H9 (cell line): ENCODE results near the gene STN1. TPM values are rescaled to one million over a fixed set of nuclear protein-coding genes. Genes with fewer than 3 reads are reported as not detected.

Source experiments
- DNase-seq: peaks from one replicate; pipeline ENCODE4 v3.0.0-alpha.2; 2017
- H2AFZ ChIP-seq: one replicate; pipeline ENCODE4 v1.6.1; 2013; ENCODE audit warnings: mild to moderate bottlenecking, low read length, control low read depth, moderate library complexity
- H2AK5ac ChIP-seq: 2 replicates; pipeline ENCODE4 v1.6.1; 2013; ENCODE audit warnings: low read length, control low read depth, mixed read lengths; ENCODE audit not compliant: insufficient read length
- H2BK120ac ChIP-seq: one replicate; pipeline ENCODE4 v1.6.1; 2013; ENCODE audit warnings: low read depth, mild to moderate bottlenecking, low read length, control low read depth, inconsistent platforms; ENCODE audit not compliant: poor library complexity, severe bottlenecking
- H2BK12ac ChIP-seq: 2 replicates; pipeline ENCODE4 v1.6.1; 2013; ENCODE audit warnings: low read length, control low read depth, mixed read lengths, low read depth; ENCODE audit not compliant: insufficient read length
- H2BK15ac ChIP-seq: 2 replicates; pipeline ENCODE4 v1.6.1; 2013; ENCODE audit warnings: low read depth, low read length, control low read depth
- H2BK20ac ChIP-seq: one replicate; pipeline ENCODE4 v1.6.1; 2013; ENCODE audit warnings: low read depth, mild to moderate bottlenecking, low read length, control low read depth, inconsistent platforms; ENCODE audit not compliant: poor library complexity, severe bottlenecking
- H2BK5ac ChIP-seq: 2 replicates; pipeline ENCODE4 v1.6.1; 2013; ENCODE audit warnings: low read length, control low read depth, mixed read lengths; ENCODE audit not compliant: insufficient read length
- H3K14ac ChIP-seq: 2 replicates; pipeline ENCODE4 v1.6.1; 2013; ENCODE audit warnings: low read length, control low read depth; ENCODE audit not compliant: insufficient read depth
- H3K18ac ChIP-seq: 2 replicates; pipeline ENCODE4 v1.6.1; 2013; ENCODE audit warnings: low read depth, mild to moderate bottlenecking, mixed read lengths, low read length, control low read depth; ENCODE audit not compliant: insufficient read length
- H3K23ac ChIP-seq: 2 replicates; pipeline ENCODE4 v1.6.1; 2013; ENCODE audit warnings: low read length, control low read depth, mixed read lengths, low read depth; ENCODE audit not compliant: insufficient read length
- H3K23me2 ChIP-seq: 2 replicates; pipeline ENCODE4 v1.6.1; 2013; ENCODE audit warnings: low read depth, mild to moderate bottlenecking, mixed read lengths, low read length, control low read depth; ENCODE audit not compliant: insufficient read length, poor library complexity, severe bottlenecking
- H3K27ac ChIP-seq: 2 replicates; pipeline ENCODE4 v1.5.1; 2013; ENCODE audit warnings: low read length, control low read depth, mixed read lengths, low read depth; ENCODE audit not compliant: insufficient read length
- H3K27me3 ChIP-seq: 2 replicates; pipeline ENCODE4 v1.6.1; 2013; ENCODE audit warnings: low read length, control low read depth, inconsistent platforms; ENCODE audit not compliant: insufficient read depth
- H3K4ac ChIP-seq: 2 replicates; pipeline ENCODE4 v1.6.1; 2013; ENCODE audit warnings: low read depth, mild to moderate bottlenecking, control low read depth, inconsistent platforms, low read length, moderate library complexity
- H3K4me1 ChIP-seq: 2 replicates; pipeline ENCODE4 v1.6.1; 2013; ENCODE audit warnings: low read length, control low read depth, inconsistent platforms; ENCODE audit not compliant: insufficient read depth
- H3K4me2 ChIP-seq: 2 replicates; pipeline ENCODE4 v1.6.1; 2013; ENCODE audit warnings: low read length, control low read depth, mixed read lengths; ENCODE audit not compliant: insufficient read length, insufficient read depth
- H3K56ac ChIP-seq: 2 replicates; pipeline ENCODE4 v1.6.1; 2013; ENCODE audit warnings: low read depth, mild to moderate bottlenecking, mixed read lengths, low read length, control low read depth; ENCODE audit not compliant: insufficient read length
- H3K79me1 ChIP-seq: 2 replicates; pipeline ENCODE4 v1.6.1; 2013; ENCODE audit warnings: low read depth, mild to moderate bottlenecking, moderate library complexity, low read length, control low read depth, inconsistent platforms; ENCODE audit not compliant: insufficient read depth, poor library complexity, severe bottlenecking
- H3K79me2 ChIP-seq: 2 replicates; pipeline ENCODE4 v1.6.1; 2013; ENCODE audit warnings: low read length, control low read depth, inconsistent platforms; ENCODE audit not compliant: insufficient read depth
- H3K9ac ChIP-seq: 2 replicates; pipeline ENCODE4 v1.6.1; 2013; ENCODE audit warnings: low read length, control low read depth, mixed read lengths; ENCODE audit not compliant: insufficient read length; ENCODE audit errors: extremely low read depth
- H3K9me3 ChIP-seq: one replicate; pipeline ENCODE4 v1.6.1; 2013; ENCODE audit warnings: low read depth, low read length, inconsistent platforms; ENCODE audit not compliant: control insufficient read depth
- H3T11ph ChIP-seq: one replicate; pipeline ENCODE4 v1.6.1; 2013; ENCODE audit warnings: mild to moderate bottlenecking, low read length, control low read depth, inconsistent platforms
- H4K20me1 ChIP-seq: one replicate; pipeline ENCODE4 v1.6.1; 2013; ENCODE audit not compliant: control insufficient read depth, insufficient read length, insufficient read depth
- H4K5ac ChIP-seq: 2 replicates; pipeline ENCODE4 v1.6.1; 2013; ENCODE audit warnings: low read depth, mild to moderate bottlenecking, mixed read lengths, low read length, control low read depth; ENCODE audit not compliant: insufficient read length
- H4K8ac ChIP-seq: replicated peaks from 2 replicates; pipeline ENCODE4 v1.6.1; 2013; ENCODE audit warnings: low read length, control low read depth, mixed read lengths, low read depth; ENCODE audit not compliant: insufficient read length
- H4K91ac ChIP-seq: 2 replicates; pipeline ENCODE4 v1.6.1; 2013; ENCODE audit warnings: low read depth, mild to moderate bottlenecking, moderate library complexity, mixed read lengths, low read length, control low read depth; ENCODE audit not compliant: insufficient read length
- H3K27ac Mint-ChIP-seq, 3 experiments: 2 replicates in 2 of 3; 3 replicates in 1 of 3; pipeline ENCODE4 v1.8.0; 2020 to 2021; ENCODE audit warnings: mixed read lengths in 3 of 3, mild to moderate bottlenecking in 1 of 3, moderate library complexity in 1 of 3
- H3K27me3 Mint-ChIP-seq: 2 replicates; pipeline ENCODE4 v1.8.0; 2021; ENCODE audit warnings: low read depth, mild to moderate bottlenecking, moderate library complexity, mixed read lengths
- H3K36me3 Mint-ChIP-seq, 3 experiments: 2 replicates in 2 of 3; 3 replicates in 1 of 3; pipeline ENCODE4 v1.8.0; 2020 to 2021; ENCODE audit warnings: low read depth in 3 of 3, mixed read lengths in 3 of 3; ENCODE audit not compliant: insufficient read depth in 1 of 3
- H3K4me1 Mint-ChIP-seq, 2 experiments: 2 replicates each; pipeline ENCODE4 v1.8.0; 2020; ENCODE audit warnings: mixed read lengths in 2 of 2
- H3K4me3 Mint-ChIP-seq, 2 experiments: 2 replicates in 1 of 2; 3 replicates in 1 of 2; pipeline ENCODE4 v1.8.0; 2020 to 2021; ENCODE audit warnings: mild to moderate bottlenecking in 2 of 2, mixed read lengths in 2 of 2, moderate library complexity in 1 of 2
- H3K9me3 Mint-ChIP-seq, 2 experiments: 2 replicates in 1 of 2; 3 replicates in 1 of 2; pipeline ENCODE4 v1.8.0; 2020; ENCODE audit warnings: mild to moderate bottlenecking in 2 of 2, mixed read lengths in 2 of 2, moderate library complexity in 1 of 2
- WGBS: extraction: QIAGEN DNeasy Blood & Tissue Kit; methylation state at CpG from one replicate; pipeline ENCODE4 v1.1.7; 2013; ENCODE audit warnings: missing lambda C conversion rate, low lambda C conversion rate, mixed read lengths; ENCODE audit not compliant: insufficient read length; ENCODE audit errors: extremely low coverage; 5-methylcytosine and 5-hydroxymethylcytosine counted together
- total RNA-seq: library from RNA; stranded (reverse); gene quantifications from 2 replicates; pipeline ENCODE4 v1.2.1, GENCODE V29; 2021
- TF ChIP-seq, protein P1 (sequence below): fragments of 200-600 bp; sonication (generic); conservative IDR thresholded peaks from 3 replicates; pipeline ENCODE4 v1.8.0; 2021; ENCODE audit warnings: antibody characterized with exemption, mild to moderate bottlenecking

The STN1 gene
- total RNA-seq, 1 experiment from 2014 or later, result 11.3 TPM

DNA sequence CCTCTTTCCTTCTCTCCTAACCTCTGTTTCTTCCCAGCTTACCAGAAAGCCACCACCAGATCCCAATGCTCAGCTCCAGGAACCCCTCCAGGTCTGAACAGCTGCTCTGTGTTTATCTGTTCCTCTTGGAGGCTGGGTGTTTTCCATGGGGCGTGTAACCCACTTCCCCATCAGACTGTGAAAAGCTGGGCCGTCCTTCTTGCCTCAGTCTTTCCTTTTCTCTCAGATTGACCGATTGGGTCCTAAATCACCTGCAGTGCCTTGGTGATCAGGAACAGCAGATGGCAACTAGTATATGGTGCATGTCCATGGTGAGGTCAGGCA is 67.5 kb downstream of the STN1 start:
- H3K36me3 Mint-ChIP-seq, result no peaks in the 10 kb centered on the region; a peak in 1 of 7 replicates

More for the DNA sequence above, 67.5 kb downstream of the STN1 start:
- WGBS, result no CpG with 5 or more reads among the region's 3 CpGs
- no peaks in the 10 kb centered on the region; a peak in 1 of 5 replicates for H3K9me3 Mint-ChIP-seq
- no peak overlapping the region for H3K18ac ChIP-seq
- H3K79me2 ChIP-seq, result no peaks in the 10 kb centered on the region
- H4K20me1 ChIP-seq, result no peaks in the 10 kb centered on the region
- H2BK15ac ChIP-seq, result no peak overlapping the region
- no peaks in the 10 kb centered on the region; the same call in 1 of the 2 replicates for H3K27me3 ChIP-seq
- peaks cover 25 to 30% of the 10 kb centered on the region in 2 experiments for H3K4me1 Mint-ChIP-seq
- no peak overlapping the region for H2BK12ac ChIP-seq
- H3K9me3 ChIP-seq, result no peaks in the 10 kb centered on the region
- H3K9ac ChIP-seq, result no peak overlapping the region
- H4K5ac ChIP-seq, result no peak overlapping the region
- H3K27ac ChIP-seq, result no peak overlapping the region
- H3K14ac ChIP-seq, result no peak overlapping the region
- H3K56ac ChIP-seq, result no peak overlapping the region
- H2BK120ac ChIP-seq, result no peak overlapping the region
- TF ChIP-seq, protein P1, sequence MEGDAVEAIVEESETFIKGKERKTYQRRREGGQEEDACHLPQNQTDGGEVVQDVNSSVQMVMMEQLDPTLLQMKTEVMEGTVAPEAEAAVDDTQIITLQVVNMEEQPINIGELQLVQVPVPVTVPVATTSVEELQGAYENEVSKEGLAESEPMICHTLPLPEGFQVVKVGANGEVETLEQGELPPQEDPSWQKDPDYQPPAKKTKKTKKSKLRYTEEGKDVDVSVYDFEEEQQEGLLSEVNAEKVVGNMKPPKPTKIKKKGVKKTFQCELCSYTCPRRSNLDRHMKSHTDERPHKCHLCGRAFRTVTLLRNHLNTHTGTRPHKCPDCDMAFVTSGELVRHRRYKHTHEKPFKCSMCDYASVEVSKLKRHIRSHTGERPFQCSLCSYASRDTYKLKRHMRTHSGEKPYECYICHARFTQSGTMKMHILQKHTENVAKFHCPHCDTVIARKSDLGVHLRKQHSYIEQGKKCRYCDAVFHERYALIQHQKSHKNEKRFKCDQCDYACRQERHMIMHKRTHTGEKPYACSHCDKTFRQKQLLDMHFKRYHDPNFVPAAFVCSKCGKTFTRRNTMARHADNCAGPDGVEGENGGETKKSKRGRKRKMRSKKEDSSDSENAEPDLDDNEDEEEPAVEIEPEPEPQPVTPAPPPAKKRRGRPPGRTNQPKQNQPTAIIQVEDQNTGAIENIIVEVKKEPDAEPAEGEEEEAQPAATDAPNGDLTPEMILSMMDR, result no peak
- H3K4ac ChIP-seq, result no peak overlapping the region
- no peak overlapping the region for H2AFZ ChIP-seq
- H3K27me3 Mint-ChIP-seq, result peaks cover 32% of the 10 kb centered on the region
- no peak overlapping the region for H4K8ac ChIP-seq
- DNase-seq, result no peak
- H3K23me2 ChIP-seq, result peaks cover 10% of the 10 kb centered on the region
- H2BK20ac ChIP-seq, result no peak overlapping the region
- H4K91ac ChIP-seq, result no peak overlapping the region
- no peak overlapping the region for H2AK5ac ChIP-seq
- H3K23ac ChIP-seq, result no peak overlapping the region
- H2BK5ac ChIP-seq, result no peak overlapping the region
- no peaks in the 10 kb centered on the region for H3K79me1 ChIP-seq
- no peak overlapping the region for H3K27ac Mint-ChIP-seq
- H3K4me3 Mint-ChIP-seq, result no peak overlapping the region
- no peaks in the 10 kb centered on the region for H3K4me1 ChIP-seq
- no peak overlapping the region for H3K4me2 ChIP-seq
- no peak overlapping the region for H3T11ph ChIP-seq
